Measurements from ENCODE around the gene CHN2.

CHN2 gene

DNA sequence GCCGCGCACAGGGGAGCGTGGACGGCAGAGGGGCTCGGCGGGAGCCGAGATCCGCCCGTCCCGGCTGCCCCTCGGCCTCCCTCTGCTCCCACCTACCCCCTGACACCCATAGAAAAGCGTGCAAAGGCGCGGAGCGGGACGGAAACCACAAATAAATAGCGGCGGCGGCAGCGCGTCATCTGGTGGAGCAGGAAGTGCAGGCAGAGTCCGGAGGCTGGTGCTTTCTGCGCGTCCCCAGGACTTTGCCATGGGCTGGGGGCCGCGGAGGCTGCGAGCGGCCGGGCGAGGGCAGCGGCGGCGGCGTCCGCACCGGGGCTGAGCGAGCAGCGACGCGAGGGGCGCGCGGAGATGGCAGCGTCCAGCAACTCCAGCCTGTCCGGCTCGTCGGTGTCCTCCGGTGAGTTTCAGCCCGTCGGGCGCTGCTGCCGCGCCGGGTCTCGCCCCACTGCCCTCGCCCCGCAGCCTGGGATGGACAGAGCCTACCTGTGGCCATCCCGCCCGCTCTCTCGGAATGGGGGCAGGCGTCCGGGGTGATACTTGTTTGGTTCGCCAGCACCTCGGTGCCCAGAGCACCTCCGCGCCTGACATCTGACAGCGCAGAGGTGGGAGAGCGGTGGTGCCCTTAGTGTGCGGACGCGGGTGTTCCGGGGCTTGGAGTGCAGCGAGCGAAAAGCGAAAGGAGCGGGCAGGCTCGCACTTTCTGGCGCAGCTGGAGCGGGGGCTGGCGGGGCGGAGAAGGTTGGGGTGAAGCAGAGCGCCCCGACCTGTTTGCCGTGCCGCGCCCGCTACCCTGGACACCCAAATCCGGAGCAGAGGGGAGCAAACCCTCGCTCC, at the start of gene CHN2:
CHN2 (plus strand) TSS at position 182 of the 834 bp plus-strand sequence.
- DNase-seq = peak; percentile 70

DNA sequence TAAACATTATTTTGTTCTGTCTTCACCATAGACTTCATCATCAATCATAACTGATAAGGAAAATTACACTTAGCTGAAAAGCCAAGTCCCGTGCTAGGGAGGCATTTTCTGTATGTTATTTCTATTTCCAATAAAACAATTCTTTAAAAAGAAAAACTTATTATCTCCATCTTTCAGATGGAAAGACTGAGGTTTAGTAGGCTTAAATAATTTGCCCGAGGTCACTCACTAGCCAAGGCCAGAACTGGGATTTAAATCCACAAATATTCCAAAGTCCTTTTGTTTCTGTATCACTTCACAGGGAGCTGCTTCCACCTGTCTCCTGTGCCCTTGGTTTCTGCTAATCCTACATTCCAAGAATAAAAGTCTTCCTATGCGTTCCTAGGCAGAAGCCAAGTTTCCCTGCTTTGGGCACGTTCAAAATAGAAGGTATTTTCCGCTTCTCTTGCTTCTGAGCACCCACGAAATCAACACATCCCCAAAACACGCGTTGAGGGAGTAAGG, 49.0 kb upstream of the CHN2 start:
- no peak for DNase-seq

- DNase-seq = no peak
Observed at GRCh38 chr7:29146057-29146706, 48.4 kb upstream of the CHN2 start, which contains the start of gene CPVL. TSS of gene CPVL (minus strand) at chr7:29146537. CDS start at chr7:29121061, 25,476 bp downstream.

- no peak for DNase-seq
Observed at GRCh38 chr7:29146888-29147609, 47.5 kb upstream of the CHN2 start.

- DNase-seq = no peak
Observed at GRCh38 chr7:29147821-29148220, 46.8 kb upstream of the CHN2 start.

DNA sequence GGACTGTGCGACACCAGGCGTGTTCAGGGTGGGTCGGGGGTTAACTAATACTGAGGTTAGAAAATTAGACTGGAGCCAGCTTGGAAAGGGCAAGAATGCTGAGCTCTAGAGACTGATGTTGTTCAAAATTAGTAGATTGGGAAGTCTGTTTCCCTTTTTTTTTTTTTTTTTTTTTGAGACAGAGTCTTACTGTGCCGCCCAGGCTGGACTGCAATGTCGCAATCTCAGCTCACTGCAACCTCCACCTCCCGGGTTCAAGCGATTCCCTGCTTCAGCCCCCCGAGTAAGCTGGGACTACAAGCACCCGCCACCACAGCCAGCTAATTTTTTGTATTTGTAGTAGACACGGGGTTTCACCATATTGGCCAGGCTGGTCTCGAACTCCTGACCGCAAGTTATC, 45.5 kb upstream of the CHN2 start:
- DNase-seq = no peak

- DNase-seq = no peak
Observed at GRCh38 chr7:29150856-29151255, 43.7 kb upstream of the CHN2 start.

DNA sequence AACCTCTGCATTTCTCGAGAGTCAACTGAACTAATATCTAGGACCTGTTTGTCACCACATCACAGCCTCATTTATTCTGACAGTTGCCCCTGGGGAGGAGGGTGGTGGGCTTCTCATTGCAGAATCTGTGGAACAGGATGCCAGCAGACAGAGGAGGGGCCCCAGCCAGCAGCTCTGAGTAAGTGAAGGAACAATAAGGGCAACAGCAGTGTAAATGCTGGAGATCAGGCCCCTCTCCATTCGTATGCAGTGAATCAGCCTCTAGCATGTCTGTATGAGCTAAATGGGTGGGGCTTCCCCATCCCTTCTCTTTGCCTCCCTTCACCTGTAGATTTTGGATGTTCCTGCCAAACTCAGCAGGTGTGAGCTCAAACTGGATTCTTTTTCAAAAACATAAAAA, 40.5 kb upstream of the CHN2 start:
- no peak for DNase-seq

DNA sequence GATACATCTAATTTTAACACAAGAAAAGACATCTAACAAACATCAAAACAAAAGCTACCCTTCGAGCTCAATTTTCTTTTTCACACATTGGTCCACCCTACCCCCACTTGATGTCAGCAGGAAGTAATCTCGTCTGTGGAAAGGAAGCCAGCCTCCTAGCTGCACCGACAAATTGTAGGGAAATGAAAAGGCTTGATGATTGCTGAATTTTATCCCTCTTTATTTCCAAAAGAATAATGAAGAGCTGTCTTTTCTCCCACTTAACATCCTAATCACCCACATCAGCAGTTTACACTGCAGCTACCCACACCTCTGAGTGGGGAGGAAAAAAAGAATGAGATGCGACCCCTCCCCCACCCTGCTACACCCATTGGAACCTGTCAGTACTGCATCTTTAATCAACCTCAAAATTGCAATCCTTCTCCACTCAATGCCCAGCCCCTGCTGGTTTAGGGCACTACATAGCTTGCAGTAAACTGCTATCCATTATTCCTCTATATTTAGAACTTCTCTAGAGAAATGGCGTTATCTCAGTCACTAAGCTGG, 37.6 kb upstream of the CHN2 start:
- no peak for DNase-seq

DNA sequence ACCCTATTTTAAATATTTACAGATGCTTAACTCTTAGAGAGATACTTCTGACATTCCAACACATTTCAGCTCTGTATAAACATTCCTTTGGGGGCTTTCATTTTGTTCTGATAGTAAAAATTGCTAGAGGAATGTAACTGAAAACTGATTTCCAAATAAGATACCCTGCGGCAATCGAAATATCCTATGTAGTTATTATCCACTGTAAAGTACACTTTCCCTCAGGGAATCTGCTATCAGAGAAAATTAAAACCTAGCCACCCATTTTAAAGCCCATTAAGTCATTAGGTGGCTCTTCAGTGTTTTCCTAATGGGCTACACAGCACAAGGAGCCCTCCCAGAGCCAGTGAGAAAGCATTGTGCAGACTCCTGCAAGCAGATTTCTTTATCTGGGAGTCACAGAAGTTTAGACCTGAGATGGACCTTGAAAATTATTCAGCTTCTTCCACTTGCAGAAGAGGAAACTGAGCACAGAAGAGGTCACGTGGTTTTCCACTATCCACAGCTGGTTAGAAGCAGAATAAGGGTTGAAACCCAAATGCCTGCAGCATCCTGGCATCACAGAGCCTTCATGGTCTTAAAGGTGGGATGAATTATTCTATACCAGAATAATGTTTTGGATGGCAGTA, 35.7 kb upstream of the CHN2 start:
- DNase-seq = no peak

GRCh38 chr7:29160080-29160479, 34.5 kb upstream of the CHN2 start:
- DNase-seq = no peak

DNA sequence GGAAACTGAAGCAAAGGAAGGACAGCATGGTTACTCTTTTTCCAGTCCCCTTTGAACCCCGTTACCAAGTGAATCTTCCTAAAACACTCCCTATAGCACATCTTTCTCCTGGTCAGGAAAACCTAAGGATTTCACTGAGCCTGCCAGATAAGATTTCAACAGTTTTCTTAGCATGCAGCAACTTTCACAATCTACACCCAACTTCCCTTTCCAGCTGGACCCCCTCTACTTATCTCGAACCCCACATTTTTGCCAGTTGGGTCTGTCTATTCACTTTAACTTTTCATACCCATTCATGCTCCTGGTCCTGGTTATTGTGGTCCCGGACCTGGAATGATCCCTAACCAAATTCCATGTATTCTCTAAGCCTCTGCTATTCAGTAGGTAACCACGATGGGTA, 33.3 kb upstream of the CHN2 start:
- no peak for DNase-seq

DNA sequence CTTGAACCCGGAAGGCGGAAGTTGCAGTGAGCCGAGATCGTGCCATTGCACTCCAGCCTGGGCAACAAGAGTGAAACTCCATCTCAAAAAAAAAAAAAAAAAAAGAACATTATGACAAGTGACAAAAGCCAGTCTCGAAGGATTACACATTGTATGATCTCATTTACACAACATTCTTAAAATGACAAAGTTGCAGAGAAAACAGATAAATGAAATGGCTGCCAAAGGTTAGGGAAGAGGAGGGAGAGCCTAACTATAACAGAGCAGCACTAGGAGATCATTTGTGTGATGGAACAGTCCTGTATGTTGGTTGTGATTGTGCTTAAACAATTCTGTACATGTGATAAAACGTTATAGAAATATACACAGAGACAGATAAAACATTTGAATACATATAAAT, 32.0 kb upstream of the CHN2 start:
- DNase-seq = no peak

DNA sequence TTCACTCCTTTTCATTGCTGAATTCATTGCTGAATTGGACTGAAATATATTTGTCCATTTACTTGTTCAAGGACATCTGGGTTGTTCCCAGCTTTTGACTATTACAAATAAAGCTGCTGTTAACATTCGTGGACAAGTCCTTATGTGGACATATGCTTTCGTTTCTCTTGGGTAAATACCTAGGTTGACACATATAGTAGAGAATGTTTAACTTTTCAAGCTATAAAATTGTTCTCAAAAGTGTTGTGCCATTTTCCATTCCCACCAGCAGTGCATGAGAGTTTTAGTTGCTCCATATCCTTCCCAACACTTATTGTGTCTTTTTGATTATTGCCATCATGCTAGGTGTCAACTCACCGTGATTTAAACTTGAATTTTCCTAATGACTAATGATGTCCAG, 30.7 kb upstream of the CHN2 start:
- DNase-seq = no peak

DNA sequence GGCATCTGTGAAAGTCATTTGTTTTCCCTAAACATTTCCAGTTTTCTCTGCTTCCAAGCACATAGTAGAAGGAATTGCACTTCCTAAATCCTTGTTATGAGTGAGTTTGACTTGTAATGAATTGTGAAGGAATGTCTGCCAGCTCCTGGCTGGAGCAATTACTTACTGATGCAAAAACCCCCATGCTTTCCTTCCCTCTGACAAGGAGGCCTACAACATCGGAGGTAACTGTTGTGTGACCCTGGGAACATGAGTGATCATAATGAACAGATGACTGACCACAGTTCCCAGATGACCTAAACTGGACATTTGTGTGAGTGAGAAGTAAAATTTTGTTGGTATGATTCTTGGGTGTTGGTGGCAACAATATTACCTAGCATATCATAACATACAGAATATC, 26.9 kb upstream of the CHN2 start:
- no peak for DNase-seq

DNA sequence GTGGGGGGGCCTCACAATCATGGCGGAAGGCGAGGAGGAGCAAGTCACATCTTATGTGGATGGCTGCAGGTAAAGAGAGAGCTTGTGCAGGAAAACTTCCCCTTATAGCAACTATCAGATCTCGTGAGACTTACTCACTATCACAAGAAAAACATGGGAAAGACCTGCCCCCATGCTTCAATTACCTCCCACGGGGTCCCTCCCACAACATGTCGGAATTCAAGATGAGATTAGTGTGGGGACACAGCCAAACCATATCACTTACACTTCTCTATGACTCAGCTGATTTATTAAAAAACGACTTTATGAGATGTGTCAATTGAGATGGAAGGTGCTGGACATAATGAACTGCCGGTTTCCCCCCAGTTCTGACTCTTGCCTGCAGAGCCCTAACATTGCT, 23.8 kb upstream of the CHN2 start:
- no peak for DNase-seq

DNA sequence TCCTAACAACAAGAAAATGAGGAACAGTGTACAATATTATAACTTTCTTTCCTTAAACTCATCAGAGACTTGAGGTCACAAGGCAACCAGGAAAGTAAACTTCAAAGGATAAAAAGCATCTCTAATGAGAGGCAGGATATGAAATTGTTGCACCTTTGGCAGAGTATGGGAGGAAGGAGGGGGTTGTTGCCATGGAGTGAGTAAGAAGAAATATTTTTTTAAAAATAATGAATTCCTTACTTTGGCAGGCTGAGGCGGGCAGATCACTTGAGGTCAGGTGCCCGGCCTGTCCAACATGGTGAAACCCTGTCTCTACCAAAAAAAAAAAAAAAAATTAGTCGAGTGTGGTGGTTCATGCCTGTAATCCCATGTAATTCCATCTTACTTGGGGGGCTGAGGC, 21.1 kb upstream of the CHN2 start:
- no peak for DNase-seq

GRCh38 chr7:29177963-29178600, 16.5 kb upstream of the CHN2 start:
- DNase-seq = no peak

DNA sequence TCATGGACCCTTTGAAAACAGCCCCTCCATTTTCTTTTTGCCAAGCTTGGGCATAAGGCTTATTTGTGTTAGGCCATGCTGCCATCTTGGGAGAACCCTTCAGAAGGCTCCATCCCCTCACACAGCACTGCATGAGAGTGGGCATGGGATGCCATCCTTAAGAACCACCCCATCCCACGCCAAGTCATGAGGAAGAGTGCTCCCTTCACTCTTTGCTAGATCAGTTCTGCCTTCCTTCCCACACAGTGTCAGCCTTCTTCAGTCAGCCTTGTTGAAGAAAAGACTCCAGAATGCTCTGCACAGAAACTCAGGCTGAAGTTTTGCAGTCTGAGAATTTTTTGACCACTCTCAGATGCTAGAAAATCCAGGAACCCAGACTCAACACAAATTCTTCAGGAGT, 15.5 kb upstream of the CHN2 start:
- no peak for DNase-seq

DNA sequence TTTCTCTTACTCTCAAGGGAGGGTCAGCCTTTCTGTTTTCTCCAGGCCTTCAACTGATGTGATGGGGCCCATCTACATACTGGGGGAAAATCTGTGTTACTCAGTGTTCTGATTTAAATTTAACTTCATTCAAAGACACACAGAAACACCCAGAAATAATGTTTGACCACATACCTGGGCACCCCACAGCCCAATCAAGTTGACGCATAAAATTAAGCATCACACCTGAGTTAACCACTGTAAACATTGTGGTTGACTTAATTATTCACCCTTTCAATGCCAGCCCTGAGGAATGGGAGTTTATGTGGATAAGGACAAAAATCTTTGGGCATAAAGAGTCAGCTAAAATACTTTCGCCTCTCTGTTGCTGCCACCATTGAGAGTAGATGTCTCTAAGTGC, 10.0 kb upstream of the CHN2 start:
- DNase-seq = no peak

GRCh38 chr7:29185613-29186012, 9.0 kb upstream of the CHN2 start:
- DNase-seq = no peak

- peak; percentile 93 for DNase-seq
Observed at GRCh38 chr7:29189743-29190201, 4.8 kb upstream of the CHN2 start.
